GM19025 (cell line): ENCODE results near the gene SETD7.

ENCODE experiments used
- ATAC-seq: cut with Tn5 transposase; IDR thresholded peaks from one replicate; pipeline ENCODE4 v1.9.1; 2021; ENCODE audit warnings: mild to moderate bottlenecking, low read depth, moderate library complexity; ENCODE audit not compliant: unreplicated experiment

The SETD7 gene

GRCh38 chr4:139514382-139515059 lies 41.5 kb downstream of the SETD7 start:
- no peak for ATAC-seq

GRCh38 chr4:139511320-139511719 lies 44.7 kb downstream of the SETD7 start:
- ATAC-seq, result no peak

- no peak for ATAC-seq
These were observed 46.1 kb downstream of the SETD7 start for GRCh38 chr4:139509727-139510410.

- ATAC-seq, result no peak
These were observed 47.3 kb downstream of the SETD7 start for GRCh38 chr4:139508581-139509237.

- ATAC-seq, result no peak
These were observed 49.2 kb downstream of the SETD7 start for GRCh38 chr4:139506774-139507173.

- ATAC-seq, result no peak
These were observed 52.3 kb downstream of the SETD7 start for GRCh38 chr4:139503622-139504166.

GRCh38 chr4:139501927-139502899 lies 53.8 kb downstream of the SETD7 start:
- ATAC-seq, result no peak

GRCh38 chr4:139501527-139501926 lies 54.5 kb downstream of the SETD7 start:
- no peak for ATAC-seq

GRCh38 chr4:139501117-139501516 lies 54.9 kb downstream of the SETD7 start:
- no peak for ATAC-seq

- ATAC-seq, result no peak
These were observed 56.8 kb downstream of the SETD7 start for GRCh38 chr4:139499186-139499585.

GRCh38 chr4:139493176-139493575 lies 62.8 kb downstream of the SETD7 start:
- no peak for ATAC-seq

- no peak for ATAC-seq
These were observed 63.6 kb downstream of the SETD7 start for GRCh38 chr4:139492429-139492828.

- no peak for ATAC-seq
These were observed 66.4 kb downstream of the SETD7 start for GRCh38 chr4:139489638-139490037.

GRCh38 chr4:139488442-139488841 lies 67.6 kb downstream of the SETD7 start:
- ATAC-seq, result no peak

- no peak for ATAC-seq
These were observed 71.2 kb downstream of the SETD7 start for GRCh38 chr4:139484783-139485311.

- ATAC-seq, result no peak
These were observed 73.0 kb downstream of the SETD7 start for GRCh38 chr4:139483000-139483399.

- ATAC-seq, result no peak
These were observed 74.6 kb downstream of the SETD7 start for GRCh38 chr4:139481465-139481864.

GRCh38 chr4:139476363-139476762 lies 79.7 kb downstream of the SETD7 start:
- ATAC-seq, result no peak

GRCh38 chr4:139472852-139473251 lies 83.2 kb downstream of the SETD7 start:
- no peak for ATAC-seq
